Measurements from ENCODE around the gene EGR1.

Gene EGR1

DNA sequence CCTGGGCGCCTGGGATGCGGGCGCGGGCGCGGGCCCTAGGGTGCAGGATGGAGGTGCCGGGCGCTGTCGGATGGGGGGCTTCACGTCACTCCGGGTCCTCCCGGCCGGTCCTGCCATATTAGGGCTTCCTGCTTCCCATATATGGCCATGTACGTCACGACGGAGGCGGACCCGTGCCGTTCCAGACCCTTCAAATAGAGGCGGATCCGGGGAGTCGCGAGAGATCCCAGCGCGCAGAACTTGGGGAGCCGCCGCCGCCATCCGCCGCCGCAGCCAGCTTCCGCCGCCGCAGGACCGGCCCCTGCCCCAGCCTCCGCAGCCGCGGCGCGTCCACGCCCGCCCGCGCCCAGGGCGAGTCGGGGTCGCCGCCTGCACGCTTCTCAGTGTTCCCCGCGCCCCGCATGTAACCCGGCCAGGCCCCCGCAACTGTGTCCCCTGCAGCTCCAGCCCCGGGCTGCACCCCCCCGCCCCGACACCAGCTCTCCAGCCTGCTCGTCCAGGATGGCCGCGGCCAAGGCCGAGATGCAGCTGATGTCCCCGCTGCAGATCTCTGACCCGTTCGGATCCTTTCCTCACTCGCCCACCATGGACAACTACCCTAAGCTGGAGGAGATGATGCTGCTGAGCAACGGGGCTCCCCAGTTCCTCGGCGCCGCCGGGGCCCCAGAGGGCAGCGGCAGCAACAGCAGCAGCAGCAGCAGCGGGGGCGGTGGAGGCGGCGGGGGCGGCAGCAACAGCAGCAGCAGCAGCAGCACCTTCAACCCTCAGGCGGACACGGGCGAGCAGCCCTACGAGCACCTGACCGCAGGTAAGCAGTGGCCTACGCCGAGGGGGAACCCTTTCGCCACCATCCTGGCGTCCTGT, at the start of gene EGR1:
Gene EGR1, plus strand, starts transcription at position 219 of the 864 bp plus-strand sequence. Its CDS starts 283 bp downstream, at position 502.
- peak; percentile 92 for DNase-seq

DNA sequence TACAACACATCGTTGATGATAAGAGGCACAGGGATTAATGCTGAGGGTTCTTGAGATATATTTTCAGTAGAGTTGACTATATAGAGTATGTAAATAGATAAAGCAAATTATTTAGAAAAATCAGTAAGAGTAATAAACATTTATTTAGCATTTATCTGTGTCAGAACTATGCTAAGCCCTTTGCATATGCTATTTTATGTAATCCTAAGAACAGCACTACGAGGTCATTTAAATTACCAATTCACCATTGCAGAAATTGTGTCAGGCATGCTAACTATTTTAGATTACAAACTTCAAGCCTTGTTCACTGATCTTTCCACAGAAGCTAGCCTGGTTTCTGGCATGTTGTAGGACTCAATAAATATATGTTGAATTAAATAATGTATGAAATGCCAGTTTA, 46.8 kb upstream of the EGR1 start:
- no peak for DNase-seq

GRCh38 chr5:138425079-138425478, 40.2 kb upstream of the EGR1 start:
- DNase-seq = no peak

DNA sequence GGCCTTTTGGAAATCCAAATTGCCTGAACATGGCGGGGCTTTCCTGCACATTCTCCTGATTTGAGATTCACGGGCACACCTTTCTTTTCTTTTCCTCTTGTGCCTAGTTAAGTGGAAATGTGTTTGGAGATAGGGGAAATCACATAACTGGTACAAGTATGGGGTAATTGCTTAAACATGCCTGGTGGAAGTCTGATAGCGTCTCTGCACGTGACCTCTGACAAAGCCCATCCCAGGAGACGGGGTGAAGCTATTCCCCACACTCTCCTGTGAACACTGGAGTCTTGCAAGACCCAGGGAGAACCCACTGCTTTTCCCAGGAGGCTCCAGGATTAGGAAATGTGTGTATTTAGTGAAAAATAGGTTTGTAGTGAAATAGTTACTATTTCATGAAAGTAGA, 29.3 kb upstream of the EGR1 start:
- no peak for DNase-seq

DNA sequence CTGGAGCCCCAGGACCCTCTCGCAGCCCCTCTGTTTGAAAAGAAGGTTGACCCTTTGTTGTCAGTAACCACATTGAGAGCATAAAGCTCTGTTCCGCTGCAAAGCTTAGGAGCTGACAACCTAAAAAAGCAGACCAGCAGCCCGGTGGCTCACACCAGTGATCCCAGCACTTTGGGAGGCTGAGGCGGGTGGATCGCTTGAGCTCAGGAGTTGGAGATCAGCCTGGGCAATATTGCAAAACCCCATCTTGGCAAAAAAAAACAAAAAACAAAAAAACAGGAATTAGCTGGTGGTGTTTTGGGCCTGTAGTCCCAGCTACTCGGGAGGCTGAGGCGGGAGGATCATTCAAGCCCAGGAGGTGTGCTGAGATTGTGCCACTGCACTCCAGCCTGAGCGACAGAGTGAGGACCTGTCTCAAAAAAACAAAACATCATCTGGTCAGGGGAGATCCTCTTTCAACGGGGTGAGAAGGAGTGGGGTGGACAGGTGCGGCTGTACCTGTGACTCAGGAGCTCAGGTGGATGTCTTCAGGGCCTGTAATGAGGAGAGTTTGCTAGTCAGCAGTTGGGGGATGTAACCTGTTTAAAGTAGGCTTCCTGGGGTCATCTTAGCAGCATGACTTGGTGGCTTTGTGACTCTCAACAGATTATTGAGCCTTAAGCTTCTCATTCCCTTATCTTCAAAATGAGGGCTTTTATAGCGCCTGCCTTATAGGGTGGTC, 27.1 kb upstream of the EGR1 start:
- no peak for DNase-seq

DNA sequence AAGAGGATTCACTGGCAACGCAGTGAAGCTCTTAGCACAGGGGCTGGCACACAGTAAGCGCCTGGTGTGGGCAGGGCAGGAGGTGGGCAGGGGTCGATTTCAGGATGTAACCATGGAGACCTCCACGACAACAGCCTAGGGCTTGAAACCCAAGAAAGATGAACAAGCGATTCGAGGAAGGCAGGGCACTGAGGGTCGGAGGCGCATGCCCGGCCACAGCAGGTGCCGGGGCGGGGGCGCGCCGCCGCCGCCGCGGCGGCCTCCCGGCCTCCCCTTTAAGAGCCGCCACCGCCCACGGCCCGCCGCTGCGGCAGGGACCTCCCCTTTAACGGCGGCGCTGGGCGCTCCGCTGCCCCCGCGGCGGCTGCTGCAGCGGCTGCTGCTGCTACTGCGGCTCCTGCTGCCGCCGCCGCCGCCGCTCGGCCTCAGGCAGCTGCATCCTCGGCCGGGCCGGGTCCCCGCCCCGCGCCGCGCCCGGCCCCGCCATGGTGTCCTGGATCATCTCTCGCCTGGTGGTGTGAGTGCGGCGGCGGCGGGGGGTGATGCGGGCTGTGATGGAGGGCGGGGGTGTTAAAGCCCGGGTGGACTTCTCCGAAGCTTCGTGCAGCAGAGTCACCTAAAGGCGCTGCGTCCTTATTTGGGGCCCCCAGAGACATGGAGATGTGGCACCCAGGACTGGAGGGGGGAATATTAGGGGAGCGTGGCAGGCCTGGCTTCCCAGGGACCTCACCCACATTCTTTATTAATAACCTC, 26.4 kb upstream of the EGR1 start, which contains the start of gene REEP2:
Gene REEP2, plus strand, starts transcription at position 334 of the 753 bp plus-strand sequence. Its CDS starts 152 bp downstream, at position 486.
- peak; percentile 33 for DNase-seq

DNA sequence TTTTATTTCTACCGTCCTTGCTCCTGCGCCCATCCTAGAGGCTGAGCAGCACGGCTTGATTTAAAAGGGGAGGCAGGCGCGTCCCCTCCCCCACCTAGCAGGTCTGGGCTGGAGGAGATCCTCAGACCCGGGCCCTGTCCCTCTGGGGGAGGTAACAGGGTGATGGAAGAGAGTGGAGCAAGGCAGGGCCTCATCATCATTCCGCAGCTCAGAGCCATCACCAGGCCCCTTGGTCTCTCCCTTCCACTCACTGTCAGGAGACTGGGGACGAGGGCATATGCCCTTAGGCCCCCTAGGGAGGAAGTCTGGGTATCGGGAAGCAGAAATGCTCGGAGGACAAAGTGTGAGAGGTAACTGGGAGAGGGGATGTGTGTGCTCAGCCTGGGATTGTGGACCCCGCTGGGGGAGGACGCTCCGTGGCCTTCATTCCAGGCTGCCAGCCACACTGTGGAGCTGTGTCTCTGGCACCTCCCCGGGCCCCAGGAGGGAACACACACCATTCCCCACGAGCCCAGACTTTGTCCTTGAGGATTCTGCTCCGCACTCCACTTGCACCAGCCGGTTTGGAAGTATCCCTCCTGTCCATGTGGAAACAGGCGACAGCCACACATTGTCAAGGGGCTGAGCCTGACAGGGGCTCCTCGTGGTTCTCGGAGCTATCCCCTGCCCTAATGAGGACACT, 25.7 kb upstream of the EGR1 start:
- DNase-seq = no peak

GRCh38 chr5:138440159-138441073, 24.9 kb upstream of the EGR1 start:
- no peak for DNase-seq

- no peak for DNase-seq
Measured at GRCh38 chr5:138441221-138441620, 24.1 kb upstream of the EGR1 start.

DNA sequence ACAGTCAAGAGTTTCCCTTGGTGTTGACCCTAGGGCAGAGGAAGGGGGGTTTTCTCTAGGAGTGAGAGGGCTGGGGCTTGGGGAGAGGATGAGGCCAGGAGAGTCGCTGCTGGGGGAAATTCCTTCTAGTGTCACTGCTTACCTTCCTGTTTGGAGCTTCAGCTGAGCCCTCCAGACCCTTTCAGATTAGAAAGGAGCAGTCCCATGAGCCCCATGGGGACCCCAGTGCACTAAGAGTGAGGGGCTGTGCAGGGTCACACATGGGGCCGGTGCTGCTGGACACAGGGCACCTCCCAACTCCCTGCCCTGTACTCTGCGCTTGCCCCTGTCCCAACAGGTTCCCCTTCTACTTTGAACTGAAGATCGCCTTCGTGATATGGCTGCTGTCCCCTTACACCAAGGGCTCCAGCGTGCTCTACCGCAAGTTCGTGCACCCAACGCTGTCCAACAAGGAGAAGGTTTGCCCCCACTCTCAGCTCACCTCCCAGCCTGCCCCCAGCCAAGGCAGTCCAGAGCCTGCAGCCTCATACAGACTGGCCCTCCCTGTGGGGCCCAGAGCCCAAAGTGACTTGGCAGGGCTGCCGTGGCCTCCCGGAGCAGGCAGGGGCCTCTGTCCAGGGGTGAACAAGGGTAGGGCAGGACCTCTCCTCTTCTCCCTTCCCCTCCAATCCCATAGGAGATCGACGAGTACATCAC, 21.1 kb upstream of the EGR1 start:
- DNase-seq = no peak

DNA sequence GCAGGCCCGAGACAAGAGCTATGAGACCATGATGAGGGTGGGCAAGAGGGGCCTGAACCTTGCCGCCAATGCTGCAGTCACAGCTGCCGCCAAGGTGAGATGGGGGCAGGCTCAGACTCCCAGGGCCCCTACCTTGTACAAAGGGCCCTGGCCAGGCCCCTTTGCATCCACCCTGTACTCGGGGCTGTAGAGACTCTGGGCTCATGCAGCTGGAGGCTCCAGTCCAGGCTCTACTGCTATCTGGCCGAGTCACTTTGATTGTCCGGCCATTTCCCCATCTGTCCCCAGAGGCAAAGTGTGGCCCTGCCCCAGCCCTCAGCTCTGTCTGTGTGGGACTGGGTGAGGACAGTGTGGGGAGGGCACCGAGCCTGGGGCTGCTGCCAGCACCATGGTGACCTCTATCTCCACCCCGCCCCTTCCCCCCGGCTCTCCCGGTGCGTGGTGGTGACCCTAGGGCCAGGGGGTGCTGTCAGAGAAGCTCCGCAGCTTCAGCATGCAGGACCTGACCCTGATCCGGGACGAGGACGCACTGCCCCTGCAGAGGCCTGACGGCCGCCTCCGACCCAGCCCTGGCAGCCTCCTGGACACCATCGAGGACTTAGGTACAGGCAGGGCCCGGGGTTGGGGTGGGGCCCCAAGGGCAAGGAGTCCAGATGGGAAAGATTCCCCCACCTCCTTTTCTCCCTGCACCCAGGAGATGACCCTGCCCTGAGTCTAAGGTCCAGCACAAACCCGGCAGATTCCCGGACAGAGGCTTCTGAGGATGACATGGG, 20.3 kb upstream of the EGR1 start:
- no peak for DNase-seq

DNA sequence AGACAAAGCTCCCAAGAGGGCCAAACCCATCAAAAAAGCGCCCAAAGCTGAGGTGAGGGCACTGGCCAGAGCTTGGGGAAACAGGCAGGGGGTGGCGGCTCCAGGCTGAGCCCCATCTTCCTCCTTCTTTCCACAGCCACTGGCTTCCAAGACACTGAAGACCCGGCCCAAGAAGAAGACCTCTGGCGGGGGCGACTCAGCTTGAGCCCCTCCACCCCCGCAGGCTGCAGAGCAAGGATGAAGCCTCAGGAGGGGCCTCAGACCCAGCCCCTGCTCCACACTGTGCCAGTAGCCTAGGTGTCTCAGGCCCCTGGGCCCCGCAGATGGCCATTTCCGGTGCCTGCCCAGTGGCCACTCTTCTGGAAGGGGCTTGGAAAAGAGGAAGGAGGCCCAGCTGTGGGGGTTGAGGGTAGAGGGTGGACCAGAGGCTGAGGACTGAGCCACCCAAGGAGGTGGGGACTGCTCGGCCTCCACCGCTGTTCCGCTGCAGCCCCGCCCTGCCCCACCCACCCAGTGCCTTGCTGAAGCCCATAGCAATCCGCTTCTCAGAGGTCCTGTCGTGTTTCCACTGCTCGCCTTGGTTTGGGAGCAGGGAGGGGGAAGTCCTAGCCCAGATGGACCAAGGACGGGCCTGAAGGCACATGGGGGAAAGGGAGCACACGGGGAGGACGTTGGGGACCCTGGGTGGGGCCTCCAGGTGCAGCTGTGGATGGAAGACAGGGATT, 19.6 kb upstream of the EGR1 start:
- DNase-seq = no peak

GRCh38 chr5:138448070-138448469, 17.2 kb upstream of the EGR1 start:
- DNase-seq = no peak

- no peak for DNase-seq
Measured at GRCh38 chr5:138448481-138449398, 16.5 kb upstream of the EGR1 start.

DNA sequence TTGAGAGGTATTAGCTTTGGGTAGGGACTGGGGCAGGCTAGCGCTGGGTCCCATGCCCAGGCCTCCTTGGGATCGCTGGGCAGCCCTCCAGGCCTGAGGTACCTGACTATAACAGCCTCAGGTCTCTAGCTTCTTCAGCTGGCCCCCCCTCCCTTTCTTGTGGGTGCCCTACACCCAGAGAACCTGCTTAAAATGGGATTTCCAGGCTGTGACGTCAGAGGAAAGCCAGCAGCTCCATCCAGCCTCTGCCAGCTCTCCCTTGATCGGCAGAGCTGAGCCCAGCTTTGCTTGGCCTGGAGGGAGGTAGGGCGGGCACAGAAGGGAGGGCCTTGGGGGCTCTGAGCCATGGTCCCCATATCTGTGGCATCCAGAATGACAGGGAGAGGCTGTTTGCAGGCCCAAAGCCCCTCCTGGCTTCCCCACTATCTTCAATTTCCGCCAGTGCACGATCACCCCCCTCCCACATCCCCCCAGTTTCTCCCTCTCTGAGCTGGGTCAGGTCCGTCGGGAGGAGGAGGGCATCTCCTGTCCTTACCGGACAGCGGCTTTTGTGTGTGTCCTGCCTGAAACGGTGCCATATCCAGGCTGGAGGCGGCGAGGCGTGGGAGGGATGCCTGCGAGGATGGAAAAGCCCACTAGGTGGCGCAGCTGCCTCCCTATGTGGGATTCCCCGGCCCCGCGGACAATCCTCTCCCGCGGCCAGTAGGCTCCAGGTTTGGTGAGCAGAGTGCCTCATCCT, 15.6 kb upstream of the EGR1 start:
- DNase-seq = peak; percentile 83

DNA sequence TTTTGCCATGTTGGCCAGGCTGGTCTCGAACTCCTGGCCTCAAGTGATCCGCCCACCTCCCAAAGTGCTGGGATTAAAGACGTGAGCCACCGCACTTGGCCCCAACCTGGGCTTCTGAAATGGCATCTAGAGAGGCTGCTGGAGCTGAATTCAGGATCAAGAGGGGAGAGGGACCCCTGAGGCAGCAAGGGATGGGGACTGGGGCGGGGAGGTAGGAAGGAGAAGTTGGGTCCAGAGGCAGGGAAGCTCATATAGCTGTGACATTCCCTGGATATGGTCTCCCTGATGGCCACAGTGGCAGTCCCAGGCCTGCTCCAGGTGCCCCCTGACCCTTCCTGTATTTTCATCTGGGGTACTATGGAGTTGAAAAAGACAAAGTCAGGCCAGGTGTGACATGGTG, 14.3 kb upstream of the EGR1 start:
- DNase-seq = no peak

GRCh38 chr5:138452720-138453119, 12.6 kb upstream of the EGR1 start:
- no peak for DNase-seq

- no peak for DNase-seq
Measured at GRCh38 chr5:138453590-138453989, 11.7 kb upstream of the EGR1 start.

Data from hematopoietic multipotent progenitor cell treated with erythropoietin and hydrocortisone succinate and interleukin-3 and kit ligand, for 8 days (in vitro differentiated cells).